ENCODE results near the gene GLMN. TPM values are rescaled to one million over a fixed set of nuclear protein-coding genes. Genes with fewer than 3 reads are reported as not detected.

GLMN gene
- polyA plus RNA-seq, 3 donors = 2.1 to 4.1 (median 2.6) TPM

- no peak overlapping the region for H3K4me3 Mint-ChIP-seq
- intact Hi-C loops (cut with micrococcal nuclease) = no loop called here
- H3K9me3 ChIP-seq (replicated peaks in 1 of 2; ENCODE audit: control insufficient read depth in 1 of 2, insufficient read depth in 1 of 2, low read length in 2 of 2) = no peaks in the 10 kb centered on the region
- TF ChIP-seq CTCF (IDR thresholded peaks at IDR 0.05) = no peak
- no peak overlapping the region for H3K4me2 ChIP-seq (replicated peaks; ENCODE audit: extremely low read depth, low read length, poor library complexity, severe bottlenecking)
- no peaks in the 10 kb centered on the region for H3K27me3 Mint-ChIP-seq (ENCODE audit: low read depth in 3 of 3)
- H3K27ac Mint-ChIP-seq = no peak overlapping the region
- no peaks in the 10 kb centered on the region for H4K20me1 ChIP-seq (ENCODE audit: insufficient read depth, low read length)
- H3K4me1 Mint-ChIP-seq = peaks cover under 1% of the 10 kb centered on the region
- peaks cover 9 to 39% of the 10 kb centered on the region in 2 donors for H3K36me3 ChIP-seq (replicated peaks in 1 of 2; ENCODE audit: control insufficient read depth in 1 of 2, insufficient read depth in 2 of 2, low read length in 2 of 2)
- no CpG with 5 or more reads among the region's 6 CpGs for WGBS (ENCODE audit: insufficient coverage)
- peaks cover 0 to 2% (median 0%) of the 10 kb centered on the region in 7 donors for H3K9me3 Mint-ChIP-seq
- H3K27me3 ChIP-seq (ENCODE audit: control insufficient read depth in 2 of 2, insufficient read depth in 2 of 2, low read length in 2 of 2) = no peaks in the 10 kb centered on the region
- H3K4me3 ChIP-seq (replicated peaks in 1 of 3; ENCODE audit: low read depth in 2 of 3, low read length in 3 of 3) = no peak overlapping the region
- H3K4me1 ChIP-seq (ENCODE audit: control insufficient read depth in 1 of 2, insufficient read depth in 2 of 2, low read length in 2 of 2) = no peaks in the 10 kb centered on the region
- peaks cover 31 to 43% of the 10 kb centered on the region in 2 donors for H3K36me3 Mint-ChIP-seq
- no peak overlapping the region for H2AFZ ChIP-seq (ENCODE audit: insufficient read depth, low read depth, low read length, poor library complexity, severe bottlenecking)
- no peak for DNase-seq
- H3K79me2 ChIP-seq (ENCODE audit: insufficient read depth, low read length) = no peaks in the 10 kb centered on the region
- no peak overlapping the region for H3K27ac ChIP-seq (ENCODE audit: low read depth in 1 of 2, low read length in 2 of 2)
- H3K9ac ChIP-seq (ENCODE audit: insufficient read depth, low read length, poor library complexity, severe bottlenecking) = no peak overlapping the region
These were observed 17.2 kb upstream of the GLMN start for GRCh38 chr1:92315766-92316599.

- H3K4me2 ChIP-seq (replicated peaks; ENCODE audit: extremely low read depth, low read length, poor library complexity, severe bottlenecking) = no peak overlapping the region
- no peak overlapping the region for H3K27ac Mint-ChIP-seq
- H3K27me3 ChIP-seq (ENCODE audit: control insufficient read depth in 2 of 2, insufficient read depth in 2 of 2, low read length in 2 of 2) = no peaks in the 10 kb centered on the region
- no peaks in the 10 kb centered on the region for H3K79me2 ChIP-seq (ENCODE audit: insufficient read depth, low read length)
- intact Hi-C loops (cut with micrococcal nuclease) = no loop called here
- no peaks in the 10 kb centered on the region for H4K20me1 ChIP-seq (ENCODE audit: insufficient read depth, low read length)
- no peak overlapping the region for H3K27ac ChIP-seq (ENCODE audit: low read depth in 1 of 2, low read length in 2 of 2)
- H3K9me3 Mint-ChIP-seq = no peaks in the 10 kb centered on the region
- no peak for DNase-seq
- H3K36me3 ChIP-seq (replicated peaks in 1 of 2; ENCODE audit: control insufficient read depth in 1 of 2, insufficient read depth in 2 of 2, low read length in 2 of 2) = peaks cover 4 to 38% of the 10 kb centered on the region in 2 donors
- H3K9ac ChIP-seq (ENCODE audit: insufficient read depth, low read length, poor library complexity, severe bottlenecking) = no peak overlapping the region
- H3K4me1 ChIP-seq (ENCODE audit: control insufficient read depth in 1 of 2, insufficient read depth in 2 of 2, low read length in 2 of 2) = no peaks in the 10 kb centered on the region
- peaks cover 2% of the 10 kb centered on the region for H3K4me1 Mint-ChIP-seq
- no peaks in the 10 kb centered on the region for H3K27me3 Mint-ChIP-seq (ENCODE audit: low read depth in 3 of 3)
- H3K9me3 ChIP-seq (replicated peaks in 1 of 2; ENCODE audit: control insufficient read depth in 1 of 2, insufficient read depth in 1 of 2, low read length in 2 of 2) = no peaks in the 10 kb centered on the region
- no peak for TF ChIP-seq CTCF (IDR thresholded peaks at IDR 0.05)
- WGBS (ENCODE audit: insufficient coverage) = no CpG with 5 or more reads among the region's 1 CpG
- H3K4me3 ChIP-seq (replicated peaks in 1 of 3; ENCODE audit: low read depth in 2 of 3, low read length in 3 of 3) = no peak overlapping the region
- H3K36me3 Mint-ChIP-seq = peaks cover 21 to 35% of the 10 kb centered on the region in 2 donors
- no peak overlapping the region for H2AFZ ChIP-seq (ENCODE audit: insufficient read depth, low read depth, low read length, poor library complexity, severe bottlenecking)
- no peak overlapping the region for H3K4me3 Mint-ChIP-seq
These were observed 15.2 kb upstream of the GLMN start for GRCh38 chr1:92314024-92314423.
